Measurements from ENCODE around the gene PPARA.

GRCh38 chr22:46267431-46268279 is 117.3 kb downstream of the PPARA start, which contains the start of gene TTC38:
- peak in 1 of 2 donors; percentile 77 for TF ChIP-seq POLR2A (IDR thresholded peaks at IDR 0.05)
- TF ChIP-seq CTCF (IDR thresholded peaks at IDR 0.05), result no peak
